ENCODE measurements around the gene PRKAG2.

GRCh38 chr7:151822541-151823181, 54.3 kb downstream of the PRKAG2 start:
- TF ChIP-seq POLR2A (IDR thresholded peaks at IDR 0.05) (no peak), CTCF (IDR thresholded peaks at IDR 0.05) (no peak)
